Hematopoietic multipotent progenitor cell treated with erythropoietin and hydrocortisone succinate and interleukin-3 and kit ligand, for 17 days (in vitro differentiated cells): ENCODE measurements around the gene NEK5.
A peak's percentile ranks its signal among the peaks of the same experiment; 100 is the strongest.

ENCODE experiments used
- DNase-seq: peaks from one replicate; pipeline ENCODE4 v3.0.0-alpha.2; 2015; ENCODE audit warnings: low spot score

The NEK5 gene

DNA sequence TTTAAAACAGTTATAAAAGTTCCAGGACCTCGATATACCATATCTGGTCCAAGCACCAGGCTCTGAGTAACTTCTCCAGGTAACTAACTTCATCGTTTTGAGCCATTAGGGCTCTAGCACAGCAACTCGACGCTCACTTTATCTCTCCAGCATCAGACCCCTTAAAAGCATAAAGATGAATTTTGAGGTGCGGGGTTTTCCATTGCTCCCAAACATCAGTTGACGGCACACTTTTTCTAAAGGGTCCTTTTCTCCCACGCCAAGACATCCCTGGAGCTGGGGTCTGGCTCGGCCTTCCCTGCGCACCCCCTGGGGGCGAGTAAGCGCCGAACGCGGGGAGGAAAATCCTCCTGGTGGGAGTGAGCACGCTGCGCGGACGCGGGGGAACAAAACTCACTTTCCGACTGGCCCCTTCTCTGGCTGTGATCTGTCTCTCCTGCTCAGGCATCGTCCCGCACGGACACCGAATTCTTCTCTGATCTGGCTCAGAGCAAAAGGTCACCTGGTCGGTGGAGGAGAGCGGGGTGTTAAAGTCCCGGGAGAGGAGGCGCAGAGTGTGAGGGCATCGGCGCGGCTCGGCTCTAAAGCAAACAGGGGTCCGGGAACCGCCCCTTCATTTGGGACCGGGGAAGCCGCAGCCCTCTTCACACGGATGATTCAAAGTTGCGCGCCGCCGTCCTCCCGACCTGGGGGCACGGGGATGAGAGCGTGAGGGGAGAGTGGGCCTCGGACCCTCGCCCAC is 117.8 kb downstream of the NEK5 start, which contains the start of gene ATP7B:
TSS of gene ATP7B (minus strand) at position 561 of the 742 bp plus-strand sequence. CDS start at position 448, 113 bp downstream.
- DNase-seq, result no peak

DNA sequence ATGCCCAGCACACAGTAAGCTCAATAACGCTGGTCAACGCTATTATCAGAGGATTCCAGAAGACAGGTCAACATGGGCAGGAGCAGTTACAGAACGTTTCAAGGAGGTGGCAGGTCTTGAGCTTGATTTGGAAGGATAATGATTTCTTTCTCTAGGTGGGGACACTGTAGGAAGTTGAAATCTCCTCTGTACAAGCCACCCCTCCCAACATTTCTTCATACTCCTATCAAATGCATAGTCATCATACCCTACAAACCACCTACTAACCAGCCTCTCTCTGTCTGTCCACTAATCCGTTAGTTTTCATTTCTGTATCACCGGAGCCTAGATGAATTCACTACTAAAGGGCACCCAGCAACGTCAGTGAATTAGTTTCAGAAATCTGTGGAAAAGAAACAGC is 118.9 kb downstream of the NEK5 start:
- no peak for DNase-seq

DNA sequence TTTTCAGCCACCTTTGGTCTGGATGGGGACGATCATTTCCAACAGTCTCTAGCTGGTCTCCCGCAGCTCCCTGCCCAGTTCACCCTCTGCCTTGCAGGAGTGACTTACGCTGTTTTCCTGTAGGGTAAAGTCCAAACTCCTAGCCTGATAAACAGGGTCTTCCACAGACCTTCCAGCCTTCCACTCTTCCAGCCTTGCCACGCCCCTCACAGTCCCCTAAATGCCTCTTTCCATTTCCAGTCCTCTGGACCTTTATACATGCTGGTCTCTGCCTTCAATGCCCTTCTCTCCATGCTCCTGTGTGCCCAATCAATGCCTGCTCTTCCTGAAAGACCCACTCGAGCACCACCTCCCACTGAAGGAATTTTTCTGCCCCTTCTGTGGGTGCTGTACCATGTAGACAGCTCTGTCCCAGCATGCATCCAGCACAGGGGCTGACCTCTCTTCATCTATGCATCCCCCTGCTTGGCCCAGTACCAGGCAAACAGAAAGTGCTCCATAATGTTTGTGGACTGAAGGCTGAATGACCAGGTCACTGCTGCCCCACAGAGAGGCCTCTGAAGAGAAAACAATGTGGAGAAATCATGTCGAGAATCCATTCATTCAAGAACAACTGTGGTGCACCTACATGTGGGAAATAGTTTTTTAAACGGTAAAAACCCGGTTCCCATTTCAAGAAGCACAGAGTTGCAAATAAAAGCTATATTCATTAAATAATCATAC is 122.2 kb downstream of the NEK5 start:
- no peak for DNase-seq

DNA sequence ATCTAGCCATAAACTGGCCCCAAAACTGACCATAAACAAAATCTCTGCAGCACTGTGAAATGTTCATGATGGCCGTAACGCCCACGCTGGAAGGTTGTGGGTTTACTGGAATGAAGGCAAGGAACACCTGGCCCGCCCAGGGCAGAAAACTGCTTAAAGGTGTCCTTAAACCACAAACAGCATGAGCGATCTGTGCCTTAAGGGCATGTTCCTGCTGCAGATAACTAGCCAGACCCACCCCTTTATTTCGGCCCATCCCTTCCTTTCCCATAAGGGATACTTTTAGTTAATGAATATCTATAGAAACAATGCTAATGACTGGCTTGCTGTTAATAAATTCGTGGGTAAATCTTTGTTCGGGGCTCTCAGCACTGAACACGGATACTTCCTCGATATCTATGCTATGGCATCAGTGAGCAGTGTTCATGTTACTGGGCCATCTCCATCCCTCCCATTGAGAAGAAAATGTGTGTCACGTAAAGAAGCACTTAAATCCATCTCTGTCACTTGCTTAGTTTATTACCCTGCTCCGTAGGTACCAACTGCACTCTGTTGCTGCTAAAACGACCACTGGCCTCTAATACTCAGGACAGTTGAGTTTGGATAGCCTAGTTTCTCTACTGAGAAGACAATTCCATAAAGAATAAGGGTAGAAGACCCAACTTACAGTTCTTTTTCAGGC is 122.9 kb downstream of the NEK5 start:
- no peak for DNase-seq

DNA sequence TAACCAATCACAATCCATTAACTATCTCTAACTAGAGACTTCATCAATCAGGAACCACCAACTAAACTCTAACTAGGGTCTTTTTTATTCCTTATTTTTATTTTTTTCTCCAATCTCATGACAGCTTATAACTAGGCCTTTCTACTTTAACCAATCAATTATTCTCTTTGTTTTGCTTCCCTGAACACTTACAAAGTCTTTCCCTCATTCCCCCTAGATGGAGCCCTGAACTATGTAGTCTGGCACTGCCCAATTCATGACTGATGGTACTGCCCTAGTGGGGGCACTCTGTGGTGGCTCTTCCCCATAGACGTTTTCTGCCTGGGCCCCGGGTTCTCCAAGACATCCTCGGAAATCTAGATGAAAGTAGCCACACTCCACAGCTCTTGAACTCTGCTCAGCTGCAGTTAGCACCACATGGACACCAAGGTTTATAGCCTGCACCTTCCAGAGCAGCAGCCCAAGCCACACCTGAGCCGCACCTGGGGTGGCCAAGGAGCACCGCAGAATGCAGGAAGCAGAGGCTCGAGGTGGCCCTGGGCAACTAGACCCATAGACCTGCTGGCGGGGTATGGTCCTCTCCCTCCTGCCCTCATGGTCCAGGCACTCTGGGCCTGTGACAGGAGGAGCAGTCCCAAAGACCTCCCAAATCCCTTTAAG is 124.2 kb downstream of the NEK5 start:
- DNase-seq, result no peak

DNA sequence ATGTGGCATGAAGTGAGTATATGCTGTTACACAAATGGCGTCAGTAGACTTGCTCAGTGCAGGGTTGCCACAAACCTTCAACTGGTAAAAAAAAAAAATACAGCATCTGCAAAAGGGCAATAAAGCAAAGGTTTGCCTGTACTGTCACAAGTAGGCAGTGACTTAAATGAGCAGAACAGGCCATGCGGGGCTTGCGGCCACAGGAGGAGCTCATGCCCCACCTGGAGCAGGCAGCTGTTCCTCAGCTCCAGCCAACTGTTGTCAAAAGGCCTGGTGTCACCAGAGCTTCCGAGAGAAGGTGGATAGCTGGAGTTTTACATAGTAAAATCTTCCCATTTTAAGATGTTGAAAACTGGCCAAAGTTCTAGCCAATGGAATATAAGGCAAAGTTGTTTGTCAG is 125.3 kb downstream of the NEK5 start:
- DNase-seq, result no peak

DNA sequence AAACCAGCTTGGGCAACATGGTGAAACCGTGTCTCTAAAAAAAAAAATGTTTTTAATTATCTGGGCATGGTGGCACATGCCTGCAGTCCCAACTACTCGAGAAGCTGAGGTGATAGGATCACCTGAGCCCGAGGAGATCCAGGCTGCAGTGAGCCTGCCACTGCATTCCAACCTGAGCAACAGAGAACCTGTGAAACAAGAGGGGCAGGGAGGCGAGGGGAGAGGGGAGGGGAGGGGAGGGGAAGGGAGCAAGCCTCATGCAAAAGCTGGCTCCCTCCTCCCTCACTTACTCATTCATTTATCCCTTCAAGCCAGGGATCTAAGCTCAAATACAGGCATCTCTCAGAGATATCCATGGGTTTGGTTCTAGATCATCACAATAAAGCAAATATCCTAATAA is 126.5 kb downstream of the NEK5 start:
- no peak for DNase-seq

DNA sequence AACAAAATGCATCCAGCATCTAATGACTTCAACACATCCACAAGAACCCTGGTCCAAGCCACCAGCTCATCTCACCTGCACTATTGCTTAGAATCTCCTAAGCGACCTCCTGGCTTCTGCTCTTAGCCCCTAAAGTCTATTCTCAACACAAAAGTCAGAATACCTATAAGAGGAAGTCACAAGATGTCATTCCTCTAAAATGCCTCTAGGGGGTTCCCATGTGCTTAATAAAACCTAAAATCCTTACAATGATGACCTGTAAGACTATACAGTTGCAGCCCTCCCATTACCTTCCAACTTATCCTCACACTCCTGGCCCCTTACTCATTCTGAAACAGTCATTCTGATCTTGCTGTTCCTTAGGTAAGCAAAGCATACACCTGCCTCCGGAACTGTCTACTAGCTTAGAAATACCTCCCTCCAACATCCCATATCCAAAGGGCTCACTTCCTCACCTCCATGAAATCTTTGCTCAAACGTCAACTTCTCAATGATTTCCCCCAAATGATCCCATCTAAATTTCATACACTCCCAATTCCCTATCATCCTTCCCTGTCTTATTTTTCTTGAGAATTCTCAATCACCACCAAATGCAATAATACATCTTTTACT is 127.6 kb downstream of the NEK5 start:
- peak; percentile 74 for DNase-seq

DNA sequence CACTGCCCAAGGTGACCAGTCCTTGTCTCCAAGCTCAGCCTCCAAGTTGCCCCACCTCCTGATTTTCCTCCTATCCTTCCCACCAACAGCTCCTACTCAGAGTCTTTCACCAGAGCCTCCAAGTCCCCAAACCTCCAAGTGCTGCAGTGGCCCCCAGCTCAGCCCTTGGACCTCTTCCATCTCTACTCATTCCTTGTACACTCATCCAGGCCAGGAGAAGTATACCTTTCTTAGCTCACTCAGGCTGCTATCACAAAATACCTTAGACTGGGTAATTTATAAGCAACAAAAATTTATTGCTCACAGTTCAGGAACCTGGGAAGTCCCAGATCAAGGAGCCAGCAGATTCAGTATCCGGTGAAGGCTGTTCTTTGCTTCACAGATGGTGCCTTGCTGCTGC is 129.0 kb downstream of the NEK5 start:
- DNase-seq, result no peak

DNA sequence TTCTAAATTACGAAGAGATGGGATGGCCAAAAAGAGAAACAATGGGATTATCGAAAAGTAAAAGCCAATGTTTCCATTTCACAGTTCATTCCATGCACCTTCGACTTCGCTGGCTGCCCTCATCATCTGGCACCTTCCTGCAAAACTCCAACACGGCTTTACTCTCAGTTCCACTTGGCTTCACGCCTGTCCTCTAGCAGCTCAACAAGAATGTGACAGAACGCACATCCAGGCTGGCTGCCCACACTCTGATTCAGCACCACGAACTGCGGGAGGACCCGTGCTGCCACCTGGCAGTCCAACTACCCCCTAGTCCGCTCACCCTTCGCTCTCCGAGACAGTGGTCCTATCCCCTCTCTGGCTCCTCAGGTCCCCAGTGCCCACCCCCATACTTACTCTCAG is 129.4 kb downstream of the NEK5 start:
- DNase-seq, result no peak

DNA sequence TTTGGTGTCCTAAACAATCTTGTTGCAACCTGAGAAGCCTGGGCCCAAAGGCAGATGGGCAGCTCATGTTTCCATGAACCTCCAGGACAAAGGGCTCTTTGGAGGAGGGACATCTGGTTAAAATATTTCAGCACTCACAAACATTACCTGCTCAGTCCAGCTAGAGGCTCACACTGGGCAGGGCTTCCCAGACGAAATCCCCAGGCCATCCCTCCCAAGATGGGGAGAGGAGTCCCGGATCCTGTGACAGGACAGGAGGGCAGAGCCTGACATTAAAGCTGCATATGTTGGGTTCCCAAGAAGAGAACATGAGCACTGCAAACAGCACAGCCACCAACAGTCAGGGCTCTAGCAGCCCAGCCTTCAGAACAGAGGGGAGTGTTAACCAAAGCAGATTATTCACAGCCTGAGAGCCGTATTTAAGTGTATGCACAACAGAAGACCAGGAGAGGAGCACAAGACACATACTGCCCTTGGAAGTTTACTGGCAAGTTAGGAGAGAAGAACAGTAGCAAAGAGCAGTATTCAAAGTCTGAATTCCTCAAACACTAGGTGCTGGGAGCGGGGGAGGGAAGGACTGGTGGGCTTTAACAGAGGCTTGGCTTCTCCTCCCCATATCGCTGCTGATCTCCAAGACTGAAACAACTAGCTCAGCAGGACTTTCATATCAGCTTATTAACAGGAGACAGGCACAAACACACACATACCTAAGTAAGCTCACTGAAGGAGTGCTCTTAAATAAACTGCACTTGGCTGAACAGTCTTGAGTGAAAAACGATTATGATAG is 130.0 kb downstream of the NEK5 start:
- no peak for DNase-seq

DNA sequence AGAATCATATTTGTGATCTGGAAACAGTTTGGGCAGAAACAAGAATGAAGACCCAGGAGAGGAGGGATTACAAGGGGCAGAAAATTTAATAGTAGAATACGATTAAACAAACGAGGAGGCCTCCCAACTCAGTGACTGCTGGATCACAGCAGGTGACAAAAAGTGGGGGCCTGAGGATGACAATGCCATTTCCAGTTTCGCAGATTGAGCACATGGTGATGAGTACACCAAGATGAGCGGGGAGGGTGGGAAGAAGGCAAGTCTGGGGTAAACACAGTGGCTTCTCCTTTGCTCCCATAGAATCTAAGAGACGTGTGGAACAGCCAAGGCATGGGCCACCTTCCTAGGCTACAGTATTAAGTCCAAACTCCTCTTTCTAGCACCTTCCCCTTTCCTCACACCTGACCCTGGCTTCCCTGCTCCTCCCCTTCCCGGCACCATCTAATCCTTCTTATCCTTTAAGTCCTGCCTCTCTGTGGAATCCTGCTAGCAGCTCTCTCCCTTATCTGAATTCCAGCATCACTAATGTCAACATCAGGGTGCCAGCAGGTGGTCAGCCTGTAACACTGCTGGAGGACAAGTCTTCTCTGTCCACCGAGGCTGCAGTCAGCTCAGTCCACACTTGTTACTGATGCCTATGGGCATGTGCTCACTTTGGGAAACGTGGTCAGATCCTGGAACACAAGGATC is 131.1 kb downstream of the NEK5 start:
- DNase-seq, result no peak

DNA sequence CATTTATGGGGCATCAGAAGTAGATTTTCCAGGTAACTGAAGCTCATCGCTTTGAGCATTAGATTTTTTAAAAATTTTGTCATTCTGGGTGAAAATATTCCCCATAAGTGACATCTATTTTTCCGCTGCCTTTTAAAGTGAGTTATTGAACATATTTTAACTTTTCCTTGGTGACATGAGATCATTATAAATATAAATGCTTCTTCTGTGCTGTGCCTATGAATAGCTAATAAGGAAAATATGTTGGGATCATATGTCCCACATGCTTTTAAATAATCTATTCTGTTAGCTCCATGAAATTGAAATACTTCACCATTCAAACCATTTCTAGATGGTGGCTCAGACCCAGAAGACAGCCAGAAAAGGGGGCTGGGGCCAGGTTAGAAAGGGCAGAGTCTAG is 131.7 kb downstream of the NEK5 start:
- no peak for DNase-seq

DNA sequence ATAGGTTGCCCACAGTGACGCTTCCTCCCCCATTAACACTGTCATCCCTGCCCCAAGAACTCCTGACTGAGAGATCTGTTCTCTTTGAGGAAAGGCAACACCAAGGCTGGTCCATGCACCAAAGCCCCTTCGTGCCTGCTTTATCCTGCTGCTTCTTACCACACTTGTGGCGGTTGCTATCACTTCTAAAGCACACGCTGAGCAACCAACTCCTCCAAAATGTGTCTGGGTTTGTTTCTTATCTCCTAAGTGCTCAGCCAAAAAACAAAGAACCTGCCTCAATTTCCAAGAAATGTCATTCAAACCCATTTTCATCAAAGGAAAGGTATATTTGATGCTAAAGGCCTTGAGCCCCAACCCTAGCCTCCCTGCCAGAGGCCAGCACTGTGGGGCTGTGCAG is 132.2 kb downstream of the NEK5 start:
- no peak for DNase-seq

DNA sequence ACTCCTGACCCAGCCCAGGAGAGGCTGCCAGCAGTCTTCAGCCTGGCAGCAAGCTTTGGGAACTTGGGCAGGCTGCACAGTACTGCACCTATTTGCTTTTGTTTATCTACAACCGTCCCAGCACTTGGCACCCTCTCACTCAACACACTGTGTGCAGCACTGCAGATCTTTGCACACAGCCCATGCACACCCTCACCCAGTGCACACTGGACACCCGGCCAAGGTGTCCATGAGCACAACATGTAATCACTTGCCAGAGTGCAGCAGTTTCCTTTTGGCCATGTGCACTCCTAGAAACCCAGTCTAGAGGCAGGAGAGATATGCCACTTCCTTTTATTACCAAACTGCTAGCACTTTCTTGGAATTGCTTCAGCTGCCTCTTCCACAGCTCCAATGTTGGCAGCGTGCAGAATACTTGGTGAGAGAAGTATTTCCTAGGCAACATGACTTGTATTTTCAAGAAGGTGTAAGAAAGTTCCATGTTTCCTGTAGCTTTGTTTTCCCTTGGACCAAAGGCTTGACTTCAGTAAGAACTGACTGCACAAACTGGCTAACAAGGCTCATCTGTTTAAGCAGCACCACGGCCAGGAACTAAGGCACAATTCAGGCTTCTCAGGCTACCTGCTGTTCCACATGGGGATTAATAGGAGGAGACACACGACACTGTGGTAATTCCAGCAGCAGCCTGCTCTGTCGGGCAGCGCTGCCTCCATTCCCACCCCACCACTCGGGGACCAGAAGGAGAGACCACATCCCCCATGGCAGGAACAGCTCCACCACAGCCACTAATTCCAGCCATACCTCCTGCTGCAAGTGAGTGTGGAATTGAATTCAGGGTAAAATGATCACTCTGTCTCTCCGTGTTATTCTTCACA is 133.0 kb downstream of the NEK5 start:
- peak; percentile 73 for DNase-seq

DNA sequence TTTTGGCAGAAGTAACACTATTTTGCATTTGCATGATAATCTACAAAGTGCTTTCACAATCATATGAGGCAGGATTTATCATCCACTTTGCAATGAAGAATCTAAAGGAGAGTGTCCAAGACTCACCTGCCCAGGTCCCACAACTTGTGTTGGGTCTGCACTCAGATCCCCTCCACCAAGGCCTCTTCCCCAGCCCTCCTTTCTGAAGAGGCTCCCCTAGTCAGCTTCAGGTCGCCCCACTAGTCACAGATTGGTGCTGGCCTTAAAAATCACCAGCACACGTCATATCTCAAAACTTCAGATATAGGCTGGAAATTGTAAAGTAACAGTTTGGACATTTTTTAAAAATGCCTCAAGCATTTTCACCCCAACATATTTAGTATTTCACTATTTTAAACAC is 135.2 kb downstream of the NEK5 start:
- DNase-seq, result peak; percentile 40

DNA sequence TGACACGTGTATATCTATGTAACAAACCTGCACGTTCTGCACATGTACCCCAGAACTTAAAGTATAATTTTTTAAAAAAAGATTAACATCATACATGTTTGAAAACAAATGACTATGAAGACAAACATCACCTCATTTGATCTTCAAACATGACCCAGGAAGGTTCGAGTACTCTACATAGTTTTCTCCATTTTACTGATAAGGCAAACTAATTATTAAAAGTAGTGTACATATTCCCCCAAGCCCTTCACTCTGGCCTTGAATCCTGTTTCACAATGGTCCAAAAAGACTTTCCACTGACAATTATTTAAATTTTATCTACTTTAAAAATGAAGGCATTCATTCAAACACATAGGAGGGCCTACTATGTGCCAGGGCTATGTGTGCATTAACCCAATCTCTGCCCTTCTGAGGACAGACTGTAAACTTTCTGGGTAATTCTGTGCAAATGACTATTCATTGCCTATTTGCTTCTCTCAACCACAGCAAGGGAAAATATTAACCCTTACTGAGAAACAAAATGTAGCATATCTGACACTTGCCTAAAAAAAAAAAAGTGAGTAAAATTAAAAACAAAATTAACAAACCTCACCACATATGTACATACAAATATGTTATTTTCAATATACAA is 139.8 kb downstream of the NEK5 start:
- DNase-seq, result no peak
